GM12865 (cell line): ENCODE results near the gene SLC6A20.

ENCODE experiments used
- DNase-seq: peaks from one replicate; pipeline ENCODE4 v3.0.0; 2010; ENCODE audit warnings: low read depth
- H3K4me3 ChIP-seq: 2 replicates; pipeline ENCODE4 v1.5.1; 2011; ENCODE audit warnings: mild to moderate bottlenecking, low read depth, low read length, control low read depth
- TF ChIP-seq, protein P1 (sequence below): IDR thresholded peaks from 2 replicates; pipeline ENCODE4 v1.5.1; 2011; ENCODE audit warnings: low read length, control low read depth, low read depth, inconsistent platforms; ENCODE audit not compliant: insufficient read depth; ENCODE audit errors: missing control alignments

The SLC6A20 gene

DNA sequence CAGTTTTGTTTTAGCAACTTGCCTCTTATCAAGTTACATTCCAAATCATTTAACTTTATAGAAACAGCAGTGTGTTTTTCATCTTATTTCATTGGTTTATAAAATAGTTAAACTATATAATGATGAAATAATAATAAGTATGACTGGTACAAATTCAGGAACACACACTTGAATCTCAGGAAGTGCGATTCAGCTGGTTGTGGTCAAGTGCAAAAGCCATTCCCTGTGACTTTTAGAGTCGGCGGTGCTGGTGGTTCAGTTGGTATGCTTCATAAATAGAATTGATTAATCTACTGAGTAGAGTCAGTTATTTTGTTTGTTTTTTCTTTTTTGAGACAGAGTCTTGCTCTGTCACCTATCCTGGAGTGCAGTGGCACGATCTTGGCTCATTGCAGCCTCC is 84.4 kb downstream of the SLC6A20 start:
- no peak for DNase-seq
- TF ChIP-seq, protein P1, sequence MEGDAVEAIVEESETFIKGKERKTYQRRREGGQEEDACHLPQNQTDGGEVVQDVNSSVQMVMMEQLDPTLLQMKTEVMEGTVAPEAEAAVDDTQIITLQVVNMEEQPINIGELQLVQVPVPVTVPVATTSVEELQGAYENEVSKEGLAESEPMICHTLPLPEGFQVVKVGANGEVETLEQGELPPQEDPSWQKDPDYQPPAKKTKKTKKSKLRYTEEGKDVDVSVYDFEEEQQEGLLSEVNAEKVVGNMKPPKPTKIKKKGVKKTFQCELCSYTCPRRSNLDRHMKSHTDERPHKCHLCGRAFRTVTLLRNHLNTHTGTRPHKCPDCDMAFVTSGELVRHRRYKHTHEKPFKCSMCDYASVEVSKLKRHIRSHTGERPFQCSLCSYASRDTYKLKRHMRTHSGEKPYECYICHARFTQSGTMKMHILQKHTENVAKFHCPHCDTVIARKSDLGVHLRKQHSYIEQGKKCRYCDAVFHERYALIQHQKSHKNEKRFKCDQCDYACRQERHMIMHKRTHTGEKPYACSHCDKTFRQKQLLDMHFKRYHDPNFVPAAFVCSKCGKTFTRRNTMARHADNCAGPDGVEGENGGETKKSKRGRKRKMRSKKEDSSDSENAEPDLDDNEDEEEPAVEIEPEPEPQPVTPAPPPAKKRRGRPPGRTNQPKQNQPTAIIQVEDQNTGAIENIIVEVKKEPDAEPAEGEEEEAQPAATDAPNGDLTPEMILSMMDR, result no peak
- H3K4me3 ChIP-seq, result no peak overlapping the region

DNA sequence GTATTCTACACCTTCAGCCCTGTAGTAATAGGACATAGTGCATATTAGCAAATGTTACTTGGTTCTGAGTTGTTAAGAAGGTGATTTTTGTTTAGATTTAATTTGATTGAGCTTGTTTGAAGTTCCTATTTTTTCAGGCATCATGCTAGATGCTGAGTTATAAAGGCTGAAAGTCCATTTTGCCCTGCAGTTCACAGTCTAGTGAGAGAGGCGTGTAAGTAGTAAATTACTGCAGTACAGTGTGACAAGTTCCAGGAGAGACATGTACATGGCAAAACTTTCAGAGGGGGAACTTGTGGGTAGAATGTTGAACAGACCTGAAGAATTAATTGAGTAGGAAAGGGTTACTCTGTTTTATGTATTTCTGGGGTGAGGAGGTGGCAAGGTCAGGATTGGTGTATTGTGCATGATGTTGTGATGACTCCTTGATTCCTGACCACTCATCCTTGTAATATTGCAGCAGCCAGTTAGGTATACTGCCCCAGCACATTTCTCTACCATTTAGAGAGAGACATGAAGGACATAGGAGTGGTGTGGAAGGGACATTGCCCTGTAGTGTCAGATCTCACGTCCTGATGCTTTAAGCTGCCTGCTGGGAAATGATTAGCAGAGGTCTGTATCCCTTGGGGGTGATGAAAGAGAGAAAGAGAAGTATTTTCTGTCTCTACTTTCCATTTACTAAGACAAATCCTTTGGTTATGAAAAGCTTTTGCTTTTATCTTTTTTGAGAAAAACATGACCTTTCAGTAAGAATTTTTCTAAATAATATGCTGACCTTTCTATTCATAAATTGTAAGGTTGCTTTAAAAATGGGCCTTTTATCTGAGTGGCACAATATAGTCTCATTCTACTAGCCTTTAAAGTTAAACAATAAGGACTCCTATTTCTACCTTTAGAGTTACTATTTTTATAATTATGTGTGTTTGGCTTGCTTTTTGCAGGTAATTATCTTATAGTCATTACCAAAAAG is 90.2 kb downstream of the SLC6A20 start:
- no peak for DNase-seq
- no peak overlapping the region for H3K4me3 ChIP-seq
- TF ChIP-seq, protein P1, result no peak
